Transverse colon (tissue), 4 donors: ENCODE data around the gene TUSC1.

Experiments
- CTCF ChIP-seq, 5 experiments: fragments of 200-600 bp in 3 of 5; fragments of 450-650 bp in 2 of 5; sonication (generic) in 3 of 5; IDR thresholded peaks; 1 replicate in 2 of 5; 2 replicates in 3 of 5; pipeline ENCODE4 v1.5.1; 2016 to 2017; ENCODE audit warnings: antibody characterized with exemption in 5 of 5, inconsistent platforms in 3 of 5, mild to moderate bottlenecking in 2 of 5, moderate library complexity in 1 of 5
- POLR2A ChIP-seq: fragments of 450-650 bp; IDR thresholded peaks from one replicate; pipeline ENCODE4 v1.6.1; 2016; ENCODE audit warnings: antibody characterized with exemption, mild to moderate bottlenecking, moderate library complexity
- POLR2AphosphoS5 ChIP-seq, 3 donors: sonication (generic); formaldehyde crosslinking; IDR thresholded peaks; one replicate each; pipeline ENCODE4 v1.6.1; 2016; ENCODE audit warnings: antibody characterized with exemption in 3 of 3

DNA sequence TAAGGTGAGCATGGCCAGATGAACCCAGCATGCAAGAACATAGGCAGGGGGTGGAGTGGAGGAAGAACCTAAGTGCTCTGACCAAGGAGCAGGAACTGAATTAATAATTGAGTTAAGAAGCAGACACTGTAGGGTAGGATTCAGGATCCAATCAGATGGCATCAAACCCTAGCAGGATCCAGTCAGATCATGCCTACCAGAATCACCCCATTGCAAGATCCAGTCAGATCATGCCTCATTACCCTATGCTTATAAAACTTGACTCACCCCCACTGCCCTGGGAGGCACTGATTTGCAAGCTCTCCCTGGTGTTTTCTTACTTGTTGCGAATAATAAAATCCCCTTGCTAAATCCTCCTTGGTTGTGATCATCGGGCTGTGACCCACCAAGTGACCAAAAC, 19.7 kb downstream of the TUSC1 start:
- TF ChIP-seq POLR2AphosphoS5 (IDR thresholded peaks at IDR 0.05) (no peak), POLR2A (no peak), CTCF (IDR thresholded peaks at IDR 0.05) (no peak)
